WTC11 (cell line): ENCODE data around the gene RTP2. TPM values are rescaled to one million over a fixed set of nuclear protein-coding genes. Genes with fewer than 3 reads are reported as not detected.

ENCODE experiments used
- ATAC-seq: fragments of 200-7000 bp; cut with Tn5 transposase; 2 replicates; pipeline ENCODE4 v1.10.0; 2021; ENCODE audit warnings: mild to moderate bottlenecking, moderate library complexity
- CTCF ChIA-PET: fragments of 300-600 bp; sonication (Branson Sonifier 250); formaldehyde crosslinking; loops from one replicate; lab custom pipeline; 2021; ENCODE audit warnings: antibody characterized with exemption; lab: Charles Lee
- POLR2A ChIA-PET: fragments of 350-600 bp; sonication (Branson Sonifier 250); formaldehyde crosslinking; loops from one replicate; lab custom pipeline; 2021; ENCODE audit warnings: antibody characterized with exemption; lab: Charles Lee
- DNase-seq: peaks from one replicate; pipeline ENCODE4 v3.0.0; 2021; ENCODE audit warnings: low spot score
- H3K27ac Mint-ChIP-seq: 2 replicates; pipeline ENCODE4 v1.8.0; 2021; ENCODE audit warnings: mixed read lengths
- H3K27me3 Mint-ChIP-seq: 2 replicates; pipeline ENCODE4 v1.8.0; 2021; ENCODE audit warnings: low read depth, mild to moderate bottlenecking, moderate library complexity, mixed read lengths
- H3K36me3 Mint-ChIP-seq: 2 replicates; pipeline ENCODE4 v1.8.0; 2021; ENCODE audit warnings: mixed read lengths
- H3K4me1 Mint-ChIP-seq: 2 replicates; pipeline ENCODE4 v1.8.0; 2022; ENCODE audit warnings: mixed read lengths
- H3K4me3 Mint-ChIP-seq: 2 replicates; pipeline ENCODE4 v1.8.0; 2021; ENCODE audit warnings: mild to moderate bottlenecking, moderate library complexity, mixed read lengths
- H3K9me3 Mint-ChIP-seq: 2 replicates; pipeline ENCODE4 v1.8.0; 2021; ENCODE audit warnings: mixed read lengths
- ATF1 ChIP-seq: sonication (generic); formaldehyde crosslinking; IDR thresholded peaks from 2 replicates; pipeline ENCODE4 v1.8.1; 2023; ENCODE audit warnings: mild to moderate bottlenecking, moderate library complexity, missing genetic modification reagents
- ATF2 ChIP-seq: sonication (generic); formaldehyde crosslinking; IDR thresholded peaks from 2 replicates; pipeline ENCODE4 v1.8.1; 2022; ENCODE audit warnings: low read depth, missing genetic modification reagents, borderline replicate concordance
- E2F5 ChIP-seq: sonication (generic); formaldehyde crosslinking; IDR thresholded peaks from 2 replicates; pipeline ENCODE4 v1.8.1; 2022; ENCODE audit warnings: mild to moderate bottlenecking, moderate library complexity, missing genetic modification reagents
- ERG ChIP-seq: fragments of 250-450 bp; sonication (Bioruptor Pico); IDR thresholded peaks from 2 replicates; pipeline ENCODE4 v1.8.0; 2021; ENCODE audit warnings: mild to moderate bottlenecking
- FOXJ3 ChIP-seq: sonication (generic); formaldehyde crosslinking; IDR thresholded peaks from 2 replicates; pipeline ENCODE4 v1.9.0; 2021; ENCODE audit warnings: missing genetic modification reagents, mild to moderate bottlenecking, borderline replicate concordance
- FOXK1 ChIP-seq: sonication (generic); formaldehyde crosslinking; IDR thresholded peaks from 2 replicates; pipeline ENCODE4 v1.8.0; 2022; ENCODE audit warnings: mild to moderate bottlenecking, moderate library complexity, missing genetic modification reagents
- IRF1 ChIP-seq: sonication (generic); formaldehyde crosslinking; IDR thresholded peaks from 2 replicates; pipeline ENCODE4 v1.8.0; 2023; ENCODE audit warnings: missing genetic modification reagents
- MAX ChIP-seq: sonication (generic); formaldehyde crosslinking; IDR thresholded peaks from 2 replicates; pipeline ENCODE4 v1.8.0; 2022; ENCODE audit warnings: mild to moderate bottlenecking, missing genetic modification reagents
- NR1H2 ChIP-seq: sonication (generic); formaldehyde crosslinking; IDR thresholded peaks from 2 replicates; pipeline ENCODE4 v1.9.0; 2021; ENCODE audit warnings: mild to moderate bottlenecking, moderate library complexity, missing genetic modification reagents
- PRDM15 ChIP-seq: sonication (generic); formaldehyde crosslinking; IDR thresholded peaks from 2 replicates; pipeline ENCODE4 v1.8.0; 2022; ENCODE audit warnings: missing genetic modification reagents
- TCF7 ChIP-seq: sonication (generic); formaldehyde crosslinking; IDR thresholded peaks from 2 replicates; pipeline ENCODE4 v1.8.0; 2022; ENCODE audit warnings: mild to moderate bottlenecking, low read depth, missing genetic modification reagents, moderate library complexity
- TEAD1 ChIP-seq: sonication (generic); formaldehyde crosslinking; IDR thresholded peaks from 2 replicates; pipeline ENCODE4 v1.8.0; 2022; ENCODE audit warnings: mild to moderate bottlenecking, missing genetic modification reagents
- TP53 ChIP-seq: sonication (generic); formaldehyde crosslinking; IDR thresholded peaks from 2 replicates; pipeline ENCODE4 v1.8.1; 2023; ENCODE audit warnings: mild to moderate bottlenecking, missing genetic modification reagents
- USF2 ChIP-seq: sonication (generic); formaldehyde crosslinking; IDR thresholded peaks from 2 replicates; pipeline ENCODE4 v1.8.1; 2023; ENCODE audit warnings: mild to moderate bottlenecking, missing genetic modification reagents, moderate library complexity
- ZBTB21 ChIP-seq: sonication (generic); formaldehyde crosslinking; IDR thresholded peaks from 2 replicates; pipeline ENCODE4 v1.8.1; 2023; ENCODE audit warnings: mild to moderate bottlenecking, missing genetic modification reagents, borderline replicate concordance
- ZBTB43 ChIP-seq: sonication (generic); formaldehyde crosslinking; IDR thresholded peaks from 2 replicates; pipeline ENCODE4 v1.8.1; 2023; ENCODE audit warnings: mild to moderate bottlenecking, missing genetic modification reagents
- ZMAT4 ChIP-seq: fragments of 250-450 bp; sonication (Bioruptor Pico); IDR thresholded peaks from 2 replicates; pipeline ENCODE4 v1.9.0; 2021; ENCODE audit warnings: mild to moderate bottlenecking
- ZNF416 ChIP-seq: fragments of 250-450 bp; sonication (Bioruptor Pico); IDR thresholded peaks from 2 replicates; pipeline ENCODE4 v1.9.0; 2021; ENCODE audit warnings: mild to moderate bottlenecking, inconsistent platforms
- ZNF671 ChIP-seq: fragments of 250-450 bp; sonication (Bioruptor Pico); IDR thresholded peaks from 2 replicates; pipeline ENCODE4 v1.8.0; 2021; ENCODE audit warnings: mild to moderate bottlenecking
- total RNA-seq: library from RNA; stranded (reverse); gene quantifications from 3 replicates; pipeline ENCODE4 v1.2.3, GENCODE V29; 2021

Gene RTP2
- total RNA-seq, 1 experiment from 2014 or later = not detected

- TF ChIP-seq FOXK1 (CRISPR knock-in tag) (no peak), ZNF416 (no peak)
These were observed 36.5 kb downstream of the RTP2 start (continued) for GRCh38 chr3:187665764-187666402.

- CTCF ChIA-PET = no interaction called here
- Mint-ChIP-seq H3K27ac (no peak overlapping the region), H3K27me3 (peaks cover 33% of the 10 kb centered on the region), H3K4me3 (no peak overlapping the region), H3K36me3 (no peaks in the 10 kb centered on the region), H3K4me1 (peaks cover 5% of the 10 kb centered on the region), H3K9me3 (no peaks in the 10 kb centered on the region)
- no peak for TF ChIP-seq FOXK1 (CRISPR knock-in tag)
- no peak for TF ChIP-seq FOXJ3 (CRISPR knock-in tag)
- no peak for TF ChIP-seq TEAD1 (CRISPR knock-in tag)
- TF ChIP-seq NR1H2 = no peak
- no peak for TF ChIP-seq ZNF671
- no peak for TF ChIP-seq ATF1
- DNase-seq (no peak), ATAC-seq (no peak)
- POLR2A ChIA-PET = no interaction called here
These were observed 37.3 kb downstream of the RTP2 start for GRCh38 chr3:187665010-187665409.

GRCh38 chr3:187662848-187663409, 39.4 kb downstream of the RTP2 start:
- Mint-ChIP-seq H3K4me3 (no peak overlapping the region), H3K27ac (no peak overlapping the region), H3K27me3 (peaks cover 14% of the 10 kb centered on the region), H3K36me3 (no peaks in the 10 kb centered on the region)
- DNase-seq (no peak), ATAC-seq (no peak)
- POLR2A ChIA-PET = no interaction called here
- no peak for TF ChIP-seq PRDM15 (CRISPR knock-in tag)
- peak; percentile 55 for TF ChIP-seq USF2 (CRISPR knock-in tag)
- TF ChIP-seq, all 79 proteins: peak for 1
- Mint-ChIP-seq H3K4me1 (no peaks in the 10 kb centered on the region), H3K9me3 (no peaks in the 10 kb centered on the region)
- CTCF ChIA-PET = no interaction called here

GRCh38 chr3:187661267-187661666, 41.1 kb downstream of the RTP2 start:
- ChIA-PET CTCF (interaction anchor here (1.1 kb wide), 2 partner anchors 18 to 342 kb away, joined by 5 to 7 read pairs; no protein-coding TSS in a partner anchor), POLR2A (no interaction called here)
- Mint-ChIP-seq H3K9me3 (no peaks in the 10 kb centered on the region), H3K27ac (no peak overlapping the region), H3K4me3 (no peak overlapping the region), H3K27me3 (peaks cover 12% of the 10 kb centered on the region), H3K4me1 (no peaks in the 10 kb centered on the region), H3K36me3 (no peaks in the 10 kb centered on the region)
- ATAC-seq (no peak), DNase-seq (no peak)
- no peak for TF ChIP-seq ZMAT4 (CRISPR knock-in tag)
- no peak for TF ChIP-seq TP53 (CRISPR knock-in tag)
- no peak for TF ChIP-seq ZNF416
- TF ChIP-seq E2F5 = no peak
- no peak for TF ChIP-seq ZBTB43 (CRISPR knock-in tag)
- TF ChIP-seq IRF1 (CRISPR knock-in tag) = no peak
- TF ChIP-seq TCF7 = no peak
- TF ChIP-seq ZBTB21 (CRISPR knock-in tag) = no peak
- no peak for TF ChIP-seq ERG (CRISPR knock-in tag)
- no peak for TF ChIP-seq MAX (CRISPR knock-in tag)
- no peak for TF ChIP-seq ATF2 (CRISPR knock-in tag)
